ENCODE measurements around the gene ZNF790. TPM values are rescaled to one million over a fixed set of nuclear protein-coding genes. Genes with fewer than 3 reads are reported as not detected.

Gene ZNF790
- total RNA-seq, result 9.1 and 9.2 TPM in 2 replicates
- 3.0 and 4.4 TPM in 2 replicates for polyA plus RNA-seq
- polyA plus RNA-seq (2012), result 2.6 and 3.6 TPM in 2 replicates
- polyA minus RNA-seq (ENCODE audit: low replicate concordance), result not detected in 2 replicates

GRCh38 chr19:36837906-36838783, at the start of gene ZNF790:
Gene ZNF790, minus strand, starts transcription at chr19:36838387. Its CDS starts 12,768 bp downstream, at chr19:36825619.
- no peaks in the 10 kb centered on the region for H3K36me3 ChIP-seq (ENCODE audit: control insufficient read depth, insufficient read depth, low read length)
- H3K4me2 ChIP-seq (ENCODE audit: extremely low read depth, insufficient read depth, low read length), result peak within 1 kb of the TSS; percentile 99
- peak; percentile 91 to 95 for DNase-seq (ENCODE audit: low read depth in 2 of 2)
- H2AFZ ChIP-seq (ENCODE audit: low read length), result peak within 1 kb of the TSS; percentile 97
- no peaks in the 10 kb centered on the region for H3K27me3 ChIP-seq (ENCODE audit: control insufficient read depth, insufficient read depth, low read length)
- no peaks in the 10 kb centered on the region for H4K20me1 ChIP-seq (ENCODE audit: control insufficient read depth, extremely low read depth, insufficient read depth, low read length)
- peak within 1 kb of the TSS; percentile 80 for H3K9ac ChIP-seq (ENCODE audit: insufficient read depth, low read length)
- H3K27ac ChIP-seq (ENCODE audit: insufficient read depth, low read length), result peak within 1 kb of the TSS; percentile 81
- peaks cover 2% of the 10 kb centered on the region for H3K79me2 ChIP-seq (ENCODE audit: control insufficient read depth, insufficient read depth, low read length)
- H3K9me3 ChIP-seq (ENCODE audit: control insufficient read depth, insufficient read depth, low read depth, low read length), result no peaks in the 10 kb centered on the region
- H3K4me1 ChIP-seq (ENCODE audit: control insufficient read depth, extremely low read depth, insufficient read depth, low read length), result no peaks in the 10 kb centered on the region
- TF ChIP-seq, protein P1, sequence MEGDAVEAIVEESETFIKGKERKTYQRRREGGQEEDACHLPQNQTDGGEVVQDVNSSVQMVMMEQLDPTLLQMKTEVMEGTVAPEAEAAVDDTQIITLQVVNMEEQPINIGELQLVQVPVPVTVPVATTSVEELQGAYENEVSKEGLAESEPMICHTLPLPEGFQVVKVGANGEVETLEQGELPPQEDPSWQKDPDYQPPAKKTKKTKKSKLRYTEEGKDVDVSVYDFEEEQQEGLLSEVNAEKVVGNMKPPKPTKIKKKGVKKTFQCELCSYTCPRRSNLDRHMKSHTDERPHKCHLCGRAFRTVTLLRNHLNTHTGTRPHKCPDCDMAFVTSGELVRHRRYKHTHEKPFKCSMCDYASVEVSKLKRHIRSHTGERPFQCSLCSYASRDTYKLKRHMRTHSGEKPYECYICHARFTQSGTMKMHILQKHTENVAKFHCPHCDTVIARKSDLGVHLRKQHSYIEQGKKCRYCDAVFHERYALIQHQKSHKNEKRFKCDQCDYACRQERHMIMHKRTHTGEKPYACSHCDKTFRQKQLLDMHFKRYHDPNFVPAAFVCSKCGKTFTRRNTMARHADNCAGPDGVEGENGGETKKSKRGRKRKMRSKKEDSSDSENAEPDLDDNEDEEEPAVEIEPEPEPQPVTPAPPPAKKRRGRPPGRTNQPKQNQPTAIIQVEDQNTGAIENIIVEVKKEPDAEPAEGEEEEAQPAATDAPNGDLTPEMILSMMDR (conservative IDR thresholded peaks at IDR 0.05 in 1 of 2, IDR thresholded peaks at IDR 0.05 in 1 of 2; ENCODE audit: low read depth in 1 of 2, low read length in 2 of 2), result no peak
- TF ChIP-seq EZH2 (IDR thresholded peaks at IDR 0.05; ENCODE audit: low read length, missing control alignments), result no peak
- peak within 1 kb of the TSS; percentile 71 to 94 (median 80) for H3K4me3 ChIP-seq (replicated peaks in 1 of 4; ENCODE audit: control extremely low read depth in 1 of 4, insufficient read depth in 1 of 4, low read depth in 3 of 4, low read length in 4 of 4)

GRCh38 chr19:36876993-36877938, 39.1 kb upstream of the ZNF790 start:
- Histone ChIP-seq H4K20me1 (ENCODE audit: control insufficient read depth, extremely low read depth, insufficient read depth, low read length) (no peaks in the 10 kb centered on the region), H3K36me3 (ENCODE audit: control insufficient read depth, insufficient read depth, low read length) (no peaks in the 10 kb centered on the region), H3K9ac (ENCODE audit: insufficient read depth, low read length) (no peak overlapping the region), H3K4me1 (ENCODE audit: control insufficient read depth, extremely low read depth, insufficient read depth, low read length) (no peaks in the 10 kb centered on the region), H3K27me3 (ENCODE audit: control insufficient read depth, insufficient read depth, low read length) (no peaks in the 10 kb centered on the region), H3K9me3 (ENCODE audit: control insufficient read depth, insufficient read depth, low read depth, low read length) (no peaks in the 10 kb centered on the region), H2AFZ (ENCODE audit: low read length) (no peak overlapping the region), H3K4me2 (ENCODE audit: extremely low read depth, insufficient read depth, low read length) (no peak overlapping the region), H3K27ac (ENCODE audit: insufficient read depth, low read length) (no peak overlapping the region), H3K79me2 (ENCODE audit: control insufficient read depth, insufficient read depth, low read length) (no peaks in the 10 kb centered on the region), H3K4me3 (replicated peaks in 1 of 4; ENCODE audit: control extremely low read depth in 1 of 4, insufficient read depth in 1 of 4, low read depth in 3 of 4, low read length in 4 of 4) (no peak overlapping the region)
- DNase-seq (ENCODE audit: low read depth in 2 of 2), result peak in 1 of 2 donors; percentile 5
- no peak for TF ChIP-seq EZH2 (IDR thresholded peaks at IDR 0.05; ENCODE audit: low read length, missing control alignments)
- TF ChIP-seq, protein P1 (conservative IDR thresholded peaks at IDR 0.05 in 1 of 2, IDR thresholded peaks at IDR 0.05 in 1 of 2; ENCODE audit: low read depth in 1 of 2, low read length in 2 of 2), result no peak

DNA sequence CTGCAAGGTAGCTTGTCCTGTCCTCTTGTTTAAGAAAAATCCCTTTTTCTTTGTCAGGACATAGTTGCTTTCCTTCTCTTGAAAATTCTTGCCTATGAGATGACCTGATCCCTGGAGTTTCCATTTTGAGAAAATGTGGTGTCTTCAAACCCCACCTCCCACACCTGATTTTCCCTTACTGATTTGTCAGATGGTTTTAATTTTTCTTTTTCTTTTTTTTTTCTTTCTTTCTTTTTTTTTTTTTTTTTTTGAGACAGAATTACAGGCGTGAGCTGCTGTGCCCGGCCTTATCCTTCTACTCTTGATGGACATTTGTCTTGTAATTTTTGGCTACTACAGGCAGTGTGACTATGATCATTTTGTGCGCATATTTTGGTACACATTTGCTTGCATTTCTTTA, 13.7 kb upstream of the ZNF790 start:
- H3K4me3 ChIP-seq (replicated peaks in 1 of 4; ENCODE audit: control extremely low read depth in 1 of 4, insufficient read depth in 1 of 4, low read depth in 3 of 4, low read length in 4 of 4), result peak overlapping the region in 2 of 4 experiments; percentile 90 to 99
- H4K20me1 ChIP-seq (ENCODE audit: control insufficient read depth, extremely low read depth, insufficient read depth, low read length), result no peaks in the 10 kb centered on the region
- no peak overlapping the region for H3K9ac ChIP-seq (ENCODE audit: insufficient read depth, low read length)
- TF ChIP-seq EZH2 (IDR thresholded peaks at IDR 0.05; ENCODE audit: low read length, missing control alignments), result no peak
- TF ChIP-seq, protein P1 (conservative IDR thresholded peaks at IDR 0.05 in 1 of 2, IDR thresholded peaks at IDR 0.05 in 1 of 2; ENCODE audit: low read depth in 1 of 2, low read length in 2 of 2), result no peak
- H3K79me2 ChIP-seq (ENCODE audit: control insufficient read depth, insufficient read depth, low read length), result no peaks in the 10 kb centered on the region
- H2AFZ ChIP-seq (ENCODE audit: low read length), result no peak overlapping the region
- H3K9me3 ChIP-seq (ENCODE audit: control insufficient read depth, insufficient read depth, low read depth, low read length), result no peaks in the 10 kb centered on the region
- no peak overlapping the region for H3K4me2 ChIP-seq (ENCODE audit: extremely low read depth, insufficient read depth, low read length)
- H3K4me1 ChIP-seq (ENCODE audit: control insufficient read depth, extremely low read depth, insufficient read depth, low read length), result no peaks in the 10 kb centered on the region
- no peak for DNase-seq (ENCODE audit: low read depth in 2 of 2)
- no peak overlapping the region for H3K27ac ChIP-seq (ENCODE audit: insufficient read depth, low read length)
- no peaks in the 10 kb centered on the region for H3K36me3 ChIP-seq (ENCODE audit: control insufficient read depth, insufficient read depth, low read length)
- no peaks in the 10 kb centered on the region for H3K27me3 ChIP-seq (ENCODE audit: control insufficient read depth, insufficient read depth, low read length)

Measured in fibroblast of lung (primary cell).